Activated CD8-positive, alpha-beta memory T cell treated with anti-CD3 and anti-CD28 coated beads, Interleukin-2, amount 50 U/mL, for 48 hours (primary cell): ENCODE results near the gene DAZAP1.
A peak's percentile ranks its signal among the peaks of the same experiment; 100 is the strongest.
"Not testable (repeated sequence)": the region's sequence is repeated elsewhere in the genome, so short reads cannot be mapped to it uniquely, and the experiment has no call there.

ENCODE experiments used
- DNase-seq: peaks from one replicate; pipeline ENCODE4 v3.0.0-alpha.2; 2020

The DAZAP1 gene

DNA sequence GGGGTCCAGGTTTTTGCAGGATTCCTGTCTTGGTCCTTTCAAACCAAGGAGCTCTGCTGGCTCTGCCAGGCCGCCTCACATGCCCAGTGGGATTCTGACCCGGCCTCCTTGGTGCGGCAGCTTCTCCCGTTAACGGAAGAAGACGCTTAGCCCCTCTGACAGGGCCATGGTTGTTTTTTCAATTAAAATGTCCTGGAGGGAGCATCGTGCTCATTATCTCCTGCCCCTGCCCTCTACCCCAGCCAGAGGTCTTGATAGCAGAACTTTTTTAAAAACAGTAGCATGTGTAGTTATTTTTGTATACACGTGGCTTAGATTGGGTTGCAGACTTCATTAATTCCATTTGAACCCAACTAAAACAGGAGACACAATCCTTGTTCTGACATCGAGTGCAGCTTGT, 19.4 kb downstream of the DAZAP1 start:
- DNase-seq = no peak

DNA sequence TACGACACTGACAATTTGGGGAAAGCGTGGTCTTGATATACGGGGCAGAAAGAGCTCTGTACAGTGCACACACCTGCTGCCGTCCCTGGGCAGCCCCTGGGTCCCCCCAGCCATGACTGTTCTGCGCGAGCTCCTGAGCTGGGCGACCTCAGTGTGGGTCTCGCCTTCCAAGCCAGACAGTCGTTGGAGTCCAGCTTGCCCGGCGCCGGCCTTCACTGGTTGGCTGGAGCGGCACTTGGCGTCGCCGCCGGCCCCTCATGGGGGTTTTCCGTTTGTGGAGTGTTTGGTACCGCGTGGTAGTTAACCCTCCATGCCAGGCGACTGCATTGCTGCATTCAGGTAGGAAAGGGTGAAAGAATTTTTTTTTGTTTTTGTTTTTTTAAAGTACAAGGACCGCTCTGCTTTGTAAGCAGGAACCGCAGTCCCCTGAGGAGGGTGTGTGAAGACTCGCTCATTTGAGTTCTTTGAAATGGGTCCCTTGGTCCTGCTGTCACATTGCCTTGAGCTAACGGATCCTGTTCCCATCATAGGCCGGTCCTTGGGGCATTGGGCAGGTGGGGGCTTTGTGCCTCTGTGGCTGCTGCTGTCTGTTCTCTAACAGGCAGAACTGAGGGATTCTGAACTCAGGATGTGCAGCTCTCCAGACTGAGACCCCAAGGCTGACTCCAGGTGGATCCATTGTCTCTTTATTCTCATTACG, 20.0 kb downstream of the DAZAP1 start:
- DNase-seq = no peak

DNA sequence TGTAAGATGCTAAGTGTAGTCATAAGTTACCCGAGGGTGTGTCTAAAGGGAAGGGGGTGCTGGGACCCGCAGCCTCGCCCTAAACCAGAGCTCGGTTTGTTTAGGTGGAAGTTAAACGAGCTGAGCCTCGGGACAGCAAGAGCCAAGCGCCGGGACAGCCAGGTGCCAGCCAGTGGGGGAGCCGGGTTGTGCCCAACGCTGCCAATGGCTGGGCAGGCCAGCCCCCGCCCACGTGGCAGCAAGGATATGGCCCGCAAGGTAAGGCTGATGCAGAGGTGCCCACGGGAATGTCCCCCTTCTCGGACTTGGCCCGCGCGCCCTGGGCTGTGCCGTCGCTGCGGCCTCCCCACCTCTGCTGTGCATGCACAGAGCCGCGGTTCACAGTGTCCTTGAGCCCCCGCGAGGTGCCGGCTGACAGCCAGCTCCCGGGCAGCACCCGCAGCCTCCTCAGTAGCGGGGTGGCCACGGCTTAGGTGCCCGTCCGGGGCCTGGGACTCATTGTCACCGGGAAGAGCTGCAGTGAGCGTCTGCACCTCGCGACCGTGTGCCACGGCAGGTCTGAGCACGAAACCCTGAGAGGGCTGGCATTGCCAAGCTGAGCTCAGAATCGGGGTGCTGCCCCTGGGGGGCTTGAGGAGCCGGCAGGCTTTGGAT, 21.5 kb downstream of the DAZAP1 start:
- no peak for DNase-seq

DNA sequence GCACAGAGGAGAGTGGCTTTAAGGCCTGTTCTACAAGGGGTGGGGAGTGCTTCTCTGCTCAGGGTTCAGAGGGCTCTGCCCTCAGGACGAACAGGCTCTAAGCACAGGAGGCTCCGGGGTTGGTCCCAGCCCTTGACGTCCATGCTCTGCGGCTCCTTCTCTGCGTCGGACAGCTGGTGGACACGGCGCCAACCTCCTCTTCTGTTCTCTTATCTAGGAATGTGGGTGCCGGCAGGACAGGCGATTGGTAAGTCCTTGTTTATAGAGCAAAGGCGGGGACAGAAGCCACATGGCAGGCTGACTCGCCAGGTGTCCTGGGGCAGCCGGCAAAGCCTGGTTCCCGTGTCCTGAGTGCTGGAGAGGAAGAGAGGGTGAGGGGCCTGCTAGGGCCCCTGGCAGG, 22.4 kb downstream of the DAZAP1 start:
- no peak for DNase-seq

DNA sequence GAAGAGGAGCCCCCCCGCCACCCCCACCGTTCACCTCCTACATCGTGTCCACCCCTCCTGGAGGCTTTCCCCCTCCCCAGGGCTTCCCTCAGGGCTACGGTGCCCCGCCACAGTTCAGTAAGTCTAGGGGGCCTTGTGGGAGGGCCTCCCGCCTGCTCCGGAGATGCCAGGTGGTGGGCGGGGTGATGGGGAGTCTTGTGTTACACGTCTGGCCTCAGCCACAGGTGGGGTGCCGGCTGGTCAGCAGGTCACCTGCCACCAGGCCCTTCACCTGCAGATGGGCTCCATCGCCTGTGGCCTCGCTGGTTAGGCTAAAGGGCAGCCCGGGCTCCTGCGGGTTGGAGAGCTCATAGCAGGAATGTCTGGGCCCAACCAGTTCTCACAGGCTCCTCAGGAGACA, 22.9 kb downstream of the DAZAP1 start:
- DNase-seq = no peak

DNA sequence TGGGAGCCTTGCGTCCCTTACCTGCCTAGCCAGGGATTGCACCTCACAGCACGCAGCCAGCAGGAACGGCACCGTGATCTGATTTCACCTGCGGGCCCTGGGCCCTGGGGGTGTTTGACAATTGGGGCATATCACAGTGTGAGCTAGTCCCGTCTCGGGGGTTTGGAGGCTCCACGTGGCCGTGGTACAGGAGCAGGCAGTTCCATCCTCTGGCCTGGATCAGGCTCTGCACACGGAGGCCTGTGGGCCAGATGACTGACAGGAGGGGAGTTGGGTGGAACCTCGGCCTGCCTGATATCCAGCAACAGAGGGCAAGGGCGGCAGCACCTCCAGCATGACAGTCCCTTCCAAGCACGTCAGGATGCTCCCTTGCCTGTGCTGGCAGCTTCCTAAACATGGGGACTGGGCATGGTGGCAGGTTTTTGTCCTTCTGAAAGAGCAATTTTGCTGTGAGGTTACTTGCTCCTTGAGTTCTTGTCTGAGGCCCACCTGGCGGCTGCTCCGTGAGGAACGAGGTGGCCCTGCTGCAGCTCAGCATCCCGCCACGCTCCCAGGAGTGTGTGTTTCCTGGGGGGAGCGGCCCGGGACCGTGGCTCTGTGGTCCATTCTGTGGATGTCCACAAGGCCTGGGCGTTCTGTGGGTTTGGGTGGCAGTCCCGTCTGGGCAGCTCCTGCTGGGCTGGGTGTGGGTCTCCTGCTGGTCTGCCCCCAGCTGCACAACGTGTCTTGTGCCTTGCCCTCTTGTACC, 24.5 kb downstream of the DAZAP1 start:
- no peak for DNase-seq

DNA sequence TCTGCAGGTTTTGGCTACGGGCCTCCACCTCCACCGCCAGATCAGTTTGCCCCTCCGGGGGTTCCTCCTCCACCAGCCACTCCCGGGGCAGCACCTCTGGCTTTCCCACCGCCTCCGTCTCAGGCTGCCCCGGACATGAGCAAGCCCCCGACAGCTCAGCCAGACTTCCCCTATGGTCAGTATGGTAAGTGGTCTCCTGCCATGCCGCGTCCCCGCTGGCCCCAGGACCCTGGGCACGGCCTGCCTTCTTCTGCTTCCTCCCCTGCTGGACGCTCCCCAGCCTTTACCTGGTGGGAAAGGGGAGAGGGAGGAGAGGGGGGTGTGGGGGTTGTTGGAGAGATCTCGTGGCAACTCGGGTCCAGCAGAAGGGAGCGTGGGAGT, 25.1 kb downstream of the DAZAP1 start:
- DNase-seq = no peak

DNA sequence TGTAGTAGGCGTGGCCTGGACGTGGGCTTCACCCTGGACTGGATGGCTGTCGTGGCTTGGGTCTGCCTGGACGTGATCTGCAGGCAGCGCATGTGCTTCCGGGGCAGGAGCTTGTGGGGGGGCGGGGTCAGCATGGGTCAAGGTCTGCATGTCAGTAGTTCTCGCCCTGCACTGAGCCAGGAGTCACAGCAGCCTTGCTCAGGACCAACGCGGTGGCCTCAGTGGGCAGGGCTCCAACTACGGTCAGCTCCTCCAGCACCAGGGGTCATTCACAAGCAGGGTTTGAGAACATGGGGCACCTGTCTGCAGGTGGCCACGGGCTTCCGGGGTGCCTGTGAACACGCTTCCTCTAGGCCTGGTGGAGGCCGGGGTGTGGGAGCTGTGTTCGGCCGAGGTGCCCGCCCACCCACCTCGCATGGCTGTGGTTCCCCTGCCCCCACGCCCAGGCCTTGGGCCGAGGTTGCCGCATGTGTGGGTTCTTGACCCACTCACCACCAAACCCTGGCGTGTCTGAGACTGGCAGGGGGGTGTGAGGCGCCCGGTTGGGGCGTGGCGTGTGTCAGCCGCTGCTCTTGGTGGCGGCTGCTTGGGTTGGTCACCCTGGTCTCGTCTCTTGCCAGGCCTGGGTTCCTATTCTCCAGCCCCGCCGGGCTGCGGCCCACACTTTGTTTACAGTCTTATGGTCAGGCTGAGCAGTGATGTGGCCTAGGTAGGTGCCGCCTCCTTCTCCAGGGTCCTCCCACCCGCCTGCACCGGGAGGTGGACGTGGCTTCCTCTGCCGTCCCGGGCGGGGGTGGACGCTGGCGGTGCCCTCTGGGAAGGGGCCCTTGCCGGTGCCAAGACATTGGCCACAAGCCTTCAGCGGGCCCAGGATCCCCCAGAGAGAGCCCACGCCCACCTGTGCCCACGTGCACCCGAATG, 26.0 kb downstream of the DAZAP1 start:
- no peak for DNase-seq

DNA sequence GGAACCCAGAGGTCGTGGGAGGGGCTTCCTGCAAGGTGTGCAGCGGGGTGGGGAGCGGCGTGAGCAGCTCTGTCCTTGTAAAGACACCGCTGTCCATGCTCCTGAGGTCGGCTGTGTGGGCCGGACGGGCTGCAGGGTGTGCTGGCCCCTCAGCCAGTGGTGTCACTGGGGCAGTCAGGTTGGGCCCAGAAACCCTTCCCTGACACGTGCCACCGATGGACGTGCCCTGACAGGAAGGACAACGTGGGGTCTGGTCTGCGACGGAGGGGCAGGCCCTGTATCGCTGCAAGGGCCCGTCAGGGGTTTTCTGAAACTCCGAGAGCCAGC, 26.6 kb downstream of the DAZAP1 start:
- no peak for DNase-seq

DNA sequence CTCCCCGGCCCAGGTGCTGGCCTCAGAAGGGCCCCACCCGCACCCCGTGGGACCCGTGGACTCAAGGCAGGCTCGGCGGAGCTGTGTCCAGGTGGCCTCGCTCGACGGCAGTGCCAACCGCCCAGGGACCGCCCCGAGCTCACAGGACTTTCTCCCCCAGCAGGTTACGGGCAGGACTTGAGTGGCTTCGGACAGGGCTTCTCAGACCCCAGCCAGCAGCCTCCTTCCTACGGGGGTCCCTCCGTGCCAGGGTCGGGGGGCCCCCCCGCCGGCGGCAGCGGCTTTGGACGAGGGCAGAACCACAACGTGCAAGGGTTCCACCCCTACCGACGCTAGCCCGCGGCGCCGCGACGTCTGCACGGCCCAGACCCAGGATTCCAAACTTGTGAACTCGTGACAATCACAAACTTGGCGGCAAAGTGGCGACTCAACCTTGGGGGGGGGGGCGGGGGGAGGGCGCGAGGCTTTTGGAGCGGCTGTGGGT, 27.2 kb downstream of the DAZAP1 start:
- DNase-seq = no peak

DNA sequence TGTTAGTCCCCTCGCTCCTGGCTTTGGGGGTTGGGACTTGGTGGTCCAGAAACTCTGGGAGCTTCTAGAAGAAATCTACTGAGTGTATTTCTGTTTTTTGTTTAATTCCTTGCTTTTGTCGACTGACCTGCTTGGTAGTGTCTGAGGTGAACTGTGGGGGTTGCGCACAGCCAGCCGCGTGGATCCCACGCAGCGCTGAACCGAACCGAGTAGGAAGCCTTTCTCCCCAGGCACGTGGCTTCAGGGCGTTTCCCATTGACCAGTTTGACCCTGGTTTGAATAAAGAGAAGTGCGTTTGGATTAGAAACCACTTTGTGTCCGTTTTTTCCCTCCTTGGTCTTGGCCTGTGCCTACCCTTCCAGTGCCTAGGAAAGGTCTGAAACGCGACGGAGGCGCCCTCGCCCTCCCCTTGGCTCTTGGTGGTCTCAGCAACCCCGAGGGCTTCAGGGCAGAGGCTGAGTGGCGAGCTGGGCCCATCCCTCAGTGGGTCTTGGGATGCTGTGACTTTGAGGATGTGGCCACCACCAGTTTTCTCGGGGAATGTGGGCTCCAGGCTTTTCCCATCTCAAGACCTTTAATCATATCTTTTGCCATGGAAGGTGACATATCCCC, 28.1 kb downstream of the DAZAP1 start:
- DNase-seq = no peak

DNA sequence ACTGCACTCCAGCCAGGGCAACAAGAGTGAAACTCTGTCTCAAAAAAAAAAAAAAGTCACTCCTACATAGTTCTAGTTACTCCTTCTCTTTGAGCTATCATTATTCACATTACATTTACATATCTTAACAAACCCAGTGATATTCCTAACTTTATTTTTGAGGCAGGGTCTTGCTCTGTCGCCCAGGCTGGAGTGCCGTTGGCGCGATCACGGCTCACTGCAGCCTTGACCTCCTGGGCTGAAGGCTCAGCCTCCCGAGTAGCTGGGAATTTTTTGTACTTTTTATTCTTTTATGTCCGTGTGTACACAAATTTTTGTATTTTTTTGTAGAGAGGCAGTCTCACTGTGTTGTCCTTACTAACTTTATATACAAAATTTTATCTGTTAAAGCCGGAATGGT, 30.2 kb downstream of the DAZAP1 start:
- DNase-seq = no peak

DNA sequence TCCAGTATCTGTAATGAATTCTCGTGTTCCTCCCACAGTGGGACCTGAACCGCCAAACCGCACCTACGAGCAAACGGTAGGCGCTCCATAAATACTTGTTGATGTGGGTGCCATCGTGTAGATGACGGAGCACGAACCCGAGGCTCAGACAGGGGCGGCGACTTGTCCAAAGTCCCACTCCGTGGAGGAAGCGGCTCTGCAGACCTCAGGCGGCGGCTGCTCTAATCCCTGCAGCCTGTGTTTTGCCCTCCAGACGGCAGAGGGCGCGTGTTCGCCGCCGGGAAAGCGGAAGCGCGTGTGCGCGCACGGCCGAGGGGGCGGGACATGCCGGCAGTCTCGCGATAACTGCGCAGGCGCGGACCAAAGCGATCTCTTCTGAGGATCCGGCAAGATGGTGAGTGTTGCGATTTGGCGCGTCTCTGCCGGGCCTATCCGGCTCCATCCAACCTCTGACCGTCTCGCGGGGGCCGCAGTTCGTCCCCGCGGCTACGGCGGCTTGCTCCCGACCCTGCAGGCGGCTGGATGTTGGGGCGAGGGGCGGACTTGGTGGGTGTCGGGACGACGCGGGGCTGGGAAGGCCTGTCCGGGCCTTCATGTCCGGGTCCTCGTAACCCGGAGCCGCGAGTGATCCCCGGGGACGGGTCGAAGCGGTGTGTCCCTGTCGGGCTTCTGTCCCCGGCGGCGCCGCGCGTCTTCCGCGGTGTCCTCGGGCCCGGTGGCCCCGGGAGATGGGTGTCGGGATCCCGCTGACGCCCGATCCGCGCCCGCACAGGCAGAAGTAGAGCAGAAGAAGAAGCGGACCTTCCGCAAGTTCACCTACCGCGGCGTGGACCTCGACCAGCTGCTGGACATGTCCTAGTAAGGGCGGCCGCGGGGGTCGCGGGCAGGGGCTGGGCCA, 30.9 kb downstream of the DAZAP1 start, which contains the start of gene RPS15:
Gene RPS15 (plus strand): TSS at position 362 of the 898 bp plus-strand sequence. CDS start 30 bp downstream, at position 392.
- peak; percentile 98 for DNase-seq

DNA sequence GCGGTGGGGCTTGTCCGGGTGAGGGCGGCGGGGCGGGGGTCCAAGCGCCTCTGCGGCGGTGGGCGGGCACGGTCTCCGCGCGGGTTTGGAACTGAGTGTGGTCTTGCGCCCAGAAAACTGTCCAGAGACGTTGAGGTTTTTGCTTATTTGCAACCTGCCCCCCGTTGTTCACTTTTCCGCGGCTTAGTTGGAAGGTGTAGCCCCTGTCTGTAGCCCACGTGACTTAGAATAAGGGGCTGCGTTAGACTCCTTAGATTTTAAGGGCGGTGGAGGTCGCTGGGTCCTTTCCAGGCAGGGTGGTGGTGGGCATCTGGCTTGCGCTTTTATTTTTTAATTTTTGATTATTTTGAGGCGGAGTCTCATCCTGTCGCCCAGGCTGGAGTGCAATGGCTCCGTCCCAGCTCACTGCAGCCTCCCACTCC, 31.6 kb downstream of the DAZAP1 start:
- DNase-seq = no peak

DNA sequence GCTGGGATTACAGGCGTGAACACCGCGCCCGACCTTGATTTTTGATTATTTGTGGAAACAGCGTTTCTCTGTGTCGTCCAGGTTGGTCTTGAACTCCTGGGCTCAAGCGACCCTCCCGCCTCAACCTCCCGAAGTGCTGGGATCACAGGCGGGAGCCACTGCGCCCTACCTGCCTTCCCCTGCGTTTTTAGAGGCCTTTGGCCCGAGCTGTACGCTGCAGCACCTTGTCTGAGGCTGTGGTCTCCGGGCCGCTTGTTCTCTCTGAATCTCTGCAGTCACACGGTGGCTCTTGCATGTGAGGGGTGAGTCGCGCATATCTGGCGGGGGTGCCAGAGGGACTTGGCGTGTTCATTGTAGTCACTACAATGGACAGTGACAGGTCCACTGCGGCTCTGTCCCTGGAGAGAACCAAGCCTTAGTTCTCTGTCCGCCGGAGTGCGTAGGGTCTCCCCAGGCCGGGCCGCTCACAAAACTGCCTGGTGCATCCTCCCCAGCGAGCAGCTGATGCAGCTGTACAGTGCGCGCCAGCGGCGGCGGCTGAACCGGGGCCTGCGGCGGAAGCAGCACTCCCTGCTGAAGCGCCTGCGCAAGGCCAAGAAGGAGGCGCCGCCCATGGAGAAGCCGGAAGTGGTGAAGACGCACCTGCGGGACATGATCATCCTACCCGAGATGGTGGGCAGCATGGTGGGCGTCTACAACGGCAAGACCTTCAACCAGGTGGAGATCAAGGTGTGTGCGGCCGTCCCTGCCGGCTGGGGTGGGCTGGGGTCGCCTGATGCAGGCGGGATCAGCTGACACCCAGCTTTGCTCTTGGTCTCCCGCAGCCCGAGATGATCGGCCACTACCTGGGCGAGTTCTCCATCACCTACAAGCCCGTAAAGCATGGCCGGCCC, 32.4 kb downstream of the DAZAP1 start:
- not testable (repeated sequence) for DNase-seq

DNA sequence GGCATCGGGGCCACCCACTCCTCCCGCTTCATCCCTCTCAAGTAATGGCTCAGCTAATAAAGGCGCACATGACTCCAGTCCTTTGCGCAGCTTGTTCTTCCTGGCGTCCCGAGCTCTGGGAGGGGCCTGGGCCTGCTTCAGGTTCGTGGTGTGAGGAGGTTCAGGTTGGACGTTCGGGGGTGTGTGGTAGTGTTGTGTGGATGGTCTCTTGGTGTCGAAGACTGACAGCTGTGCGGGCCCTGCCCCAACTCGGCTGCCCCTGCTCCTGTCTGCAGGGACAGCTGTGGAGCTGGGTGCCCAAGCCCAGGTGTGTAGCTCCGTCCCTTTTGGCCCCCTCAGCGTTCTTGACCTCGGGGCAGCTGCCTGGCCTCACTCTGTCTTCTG, 33.0 kb downstream of the DAZAP1 start:
- DNase-seq = no peak

DNA sequence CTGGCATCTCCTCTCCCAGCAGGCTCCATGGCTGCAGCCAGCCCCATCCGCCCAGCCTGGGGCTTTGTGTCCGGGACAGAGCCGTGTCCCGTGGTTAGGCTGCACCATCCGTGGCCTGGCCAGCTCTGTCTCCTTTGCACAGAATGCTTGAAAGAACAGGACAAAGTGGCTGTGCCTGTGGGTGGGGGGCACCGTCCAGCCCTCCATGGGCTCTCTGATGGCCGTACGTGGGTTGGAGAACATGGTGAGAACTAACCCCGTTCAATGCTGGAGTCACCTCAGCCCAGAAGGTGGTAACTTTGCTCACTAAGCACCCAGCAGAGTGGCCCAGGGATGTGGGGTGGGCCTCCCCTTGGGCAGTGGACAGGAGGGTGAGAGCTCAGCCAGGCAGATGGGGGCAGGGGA, 33.6 kb downstream of the DAZAP1 start:
- no peak for DNase-seq

DNA sequence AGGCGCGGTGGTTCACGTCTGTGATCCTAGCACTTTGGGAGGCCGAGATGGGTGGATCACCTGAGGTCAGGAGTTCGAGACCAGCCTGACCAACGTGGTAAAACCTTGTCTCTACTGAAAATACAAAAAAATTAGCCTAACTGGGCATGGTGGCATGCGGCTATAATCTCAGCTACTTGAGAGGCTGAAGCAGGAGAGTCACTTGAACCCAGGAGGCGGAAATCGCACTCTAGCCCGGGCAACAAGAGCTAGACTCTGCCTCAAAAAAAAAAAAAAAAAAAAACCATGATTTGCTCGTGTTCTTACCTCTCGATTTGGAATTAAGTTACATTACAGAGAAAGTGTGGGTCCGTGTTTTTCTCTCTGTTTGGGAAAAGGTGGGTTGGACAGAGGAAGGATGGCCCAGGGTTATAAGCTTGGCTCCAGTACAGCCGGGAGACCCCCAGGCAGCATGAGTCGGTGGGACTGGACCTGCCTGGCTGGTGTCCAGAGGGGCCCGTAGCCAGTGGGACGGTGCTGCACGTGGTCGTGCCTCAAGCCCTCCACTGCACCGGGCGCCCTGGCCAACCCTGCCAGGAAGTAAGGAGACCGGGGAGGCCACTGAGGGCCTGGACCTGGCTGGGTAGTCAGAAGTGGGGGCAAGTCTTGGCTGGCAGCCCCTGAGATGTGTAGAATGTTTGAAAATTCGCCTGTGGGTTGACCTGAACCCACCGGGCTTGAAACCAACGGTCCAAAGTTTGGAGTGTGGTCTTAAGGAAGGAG, 34.5 kb downstream of the DAZAP1 start:
- DNase-seq = no peak

DNA sequence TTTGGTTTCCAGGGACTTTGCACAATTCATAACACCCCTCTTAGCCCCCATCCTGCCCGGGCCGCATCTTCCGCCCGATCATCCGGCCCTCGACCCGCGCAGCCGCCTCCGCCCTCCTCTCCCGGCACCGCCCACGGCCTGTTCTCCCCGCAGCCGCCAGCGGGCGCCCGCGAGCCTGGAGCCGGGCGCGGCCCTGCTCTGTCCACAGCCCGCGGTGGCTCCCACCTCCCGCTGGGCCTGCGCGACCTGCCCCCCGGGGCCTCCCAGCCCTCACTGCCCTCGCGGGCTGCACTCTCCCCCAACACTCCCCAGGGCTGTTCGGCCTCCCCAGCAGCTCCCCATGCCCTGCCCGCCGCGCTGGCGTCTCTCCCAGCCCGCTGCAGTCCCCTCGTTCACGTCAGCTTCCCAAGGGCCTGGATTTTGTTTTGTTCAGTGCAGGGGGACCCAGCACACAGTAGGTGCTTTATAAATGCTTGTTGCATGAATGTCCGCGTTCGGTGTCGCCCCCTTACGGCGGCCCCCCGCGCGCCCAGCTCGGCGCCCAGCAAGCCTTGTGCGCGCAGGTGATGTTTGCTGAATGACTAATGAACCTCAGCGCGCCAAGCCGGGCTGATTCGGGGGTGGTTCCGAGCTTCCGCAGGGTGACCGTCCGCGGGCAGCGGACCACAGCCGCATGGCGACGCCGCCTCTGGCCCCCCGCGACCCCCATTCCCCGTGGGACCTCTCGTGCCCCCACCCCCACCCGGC, 38.0 kb downstream of the DAZAP1 start:
- peak; percentile 94 for DNase-seq
